NT2/D1 (cell line): Measurements from ENCODE around the gene FAM83E.

Experiments
- YY1 ChIP-seq: IDR thresholded peaks from 2 replicates; pipeline ENCODE4 v1.6.1; 2011; ENCODE audit not compliant: insufficient read length, insufficient read depth
- ZNF274 ChIP-seq: IDR thresholded peaks from 2 replicates; pipeline ENCODE4 v1.6.1; 2011; ENCODE audit warnings: mild to moderate bottlenecking, low read depth, low read length

- TF ChIP-seq ZNF274 (no peak), YY1 (no peak)
These were observed 7.5 kb downstream of the FAM83E start for GRCh38 chr19:48607359-48607755.
